T1000 (cell line): ENCODE measurements around the gene RHBDF1.
A peak's percentile ranks its signal among the peaks of the same experiment; 100 is the strongest.

Experiments used
- DNase-seq: peaks from one replicate; lab custom pipeline; 2025; ENCODE audit warnings: mixed read lengths; lab: John Stamatoyannopoulos, UW

Gene RHBDF1, protein sequence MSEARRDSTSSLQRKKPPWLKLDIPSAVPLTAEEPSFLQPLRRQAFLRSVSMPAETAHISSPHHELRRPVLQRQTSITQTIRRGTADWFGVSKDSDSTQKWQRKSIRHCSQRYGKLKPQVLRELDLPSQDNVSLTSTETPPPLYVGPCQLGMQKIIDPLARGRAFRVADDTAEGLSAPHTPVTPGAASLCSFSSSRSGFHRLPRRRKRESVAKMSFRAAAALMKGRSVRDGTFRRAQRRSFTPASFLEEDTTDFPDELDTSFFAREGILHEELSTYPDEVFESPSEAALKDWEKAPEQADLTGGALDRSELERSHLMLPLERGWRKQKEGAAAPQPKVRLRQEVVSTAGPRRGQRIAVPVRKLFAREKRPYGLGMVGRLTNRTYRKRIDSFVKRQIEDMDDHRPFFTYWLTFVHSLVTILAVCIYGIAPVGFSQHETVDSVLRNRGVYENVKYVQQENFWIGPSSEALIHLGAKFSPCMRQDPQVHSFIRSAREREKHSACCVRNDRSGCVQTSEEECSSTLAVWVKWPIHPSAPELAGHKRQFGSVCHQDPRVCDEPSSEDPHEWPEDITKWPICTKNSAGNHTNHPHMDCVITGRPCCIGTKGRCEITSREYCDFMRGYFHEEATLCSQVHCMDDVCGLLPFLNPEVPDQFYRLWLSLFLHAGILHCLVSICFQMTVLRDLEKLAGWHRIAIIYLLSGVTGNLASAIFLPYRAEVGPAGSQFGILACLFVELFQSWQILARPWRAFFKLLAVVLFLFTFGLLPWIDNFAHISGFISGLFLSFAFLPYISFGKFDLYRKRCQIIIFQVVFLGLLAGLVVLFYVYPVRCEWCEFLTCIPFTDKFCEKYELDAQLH

DNA sequence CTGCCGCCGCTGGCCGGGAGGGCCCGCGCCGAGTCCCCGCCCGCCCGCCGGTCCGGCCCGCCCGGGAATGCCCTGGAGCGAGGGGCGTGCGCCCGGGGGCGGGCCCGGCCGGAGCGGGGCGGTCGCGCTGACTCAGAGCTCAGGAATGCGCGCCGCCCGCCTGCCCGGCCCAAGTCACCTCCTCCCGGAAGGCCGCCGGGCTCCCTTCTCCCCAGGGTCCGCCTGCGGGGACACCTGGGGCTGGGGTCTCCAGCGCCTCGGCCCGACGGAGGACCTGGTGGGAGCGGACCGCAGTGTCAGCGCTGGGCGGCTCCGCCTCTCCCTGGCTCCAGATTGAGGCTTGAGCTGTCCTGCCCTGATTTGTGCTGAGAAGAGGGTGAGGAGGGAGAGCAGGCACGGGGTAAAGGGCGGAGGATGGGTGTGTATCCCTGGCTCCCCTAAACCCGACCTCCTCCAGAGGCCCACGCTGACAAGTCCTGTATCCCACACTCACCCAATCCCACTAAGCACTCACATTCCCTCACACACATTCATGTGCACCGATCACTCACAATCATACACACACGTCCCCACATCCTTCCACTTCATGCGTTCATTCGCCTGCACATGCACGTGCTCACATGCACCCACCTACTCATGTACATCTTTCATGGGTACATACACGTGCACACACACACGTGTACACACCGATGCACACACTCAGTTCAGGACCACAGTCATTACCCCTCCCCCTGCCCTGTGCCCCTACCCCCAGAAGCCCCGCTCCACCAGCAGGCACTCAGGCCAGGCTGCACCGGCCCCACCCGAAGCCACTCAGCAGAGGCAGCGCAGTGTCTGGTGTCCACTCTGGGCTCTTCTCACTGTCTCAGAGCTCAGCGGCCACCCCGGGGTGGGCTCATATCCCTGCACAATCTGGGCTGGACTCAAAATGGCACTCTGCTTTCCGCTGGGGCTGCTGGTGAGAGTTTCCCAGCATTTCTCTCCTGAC lies at the start of gene RHBDF1:
Gene RHBDF1 (minus strand): TSS at position 71 of the 988 bp plus-strand sequence. CDS start 7,616 bp downstream, outside the sequence.
- DNase-seq: no peak

DNA sequence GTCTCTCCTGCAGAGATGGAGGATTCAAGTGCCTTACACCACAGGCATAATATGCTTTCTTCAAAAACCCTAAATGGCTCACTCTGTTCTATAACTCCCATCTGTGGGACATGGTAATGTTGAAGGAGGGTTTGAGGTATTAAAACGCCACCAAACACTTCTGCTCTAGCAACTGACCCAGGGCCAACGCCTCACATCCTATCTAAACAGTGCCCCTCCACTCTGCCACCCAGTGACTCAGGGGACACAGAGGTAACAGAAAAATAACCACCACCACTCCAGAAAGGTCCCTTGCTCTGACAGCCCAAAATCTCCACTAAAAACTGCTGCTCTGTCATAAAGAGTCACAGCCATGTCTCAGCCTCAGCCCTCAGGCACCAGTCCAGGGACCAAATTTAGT lies 48.3 kb upstream of the RHBDF1 start:
- DNase-seq: no peak

DNA sequence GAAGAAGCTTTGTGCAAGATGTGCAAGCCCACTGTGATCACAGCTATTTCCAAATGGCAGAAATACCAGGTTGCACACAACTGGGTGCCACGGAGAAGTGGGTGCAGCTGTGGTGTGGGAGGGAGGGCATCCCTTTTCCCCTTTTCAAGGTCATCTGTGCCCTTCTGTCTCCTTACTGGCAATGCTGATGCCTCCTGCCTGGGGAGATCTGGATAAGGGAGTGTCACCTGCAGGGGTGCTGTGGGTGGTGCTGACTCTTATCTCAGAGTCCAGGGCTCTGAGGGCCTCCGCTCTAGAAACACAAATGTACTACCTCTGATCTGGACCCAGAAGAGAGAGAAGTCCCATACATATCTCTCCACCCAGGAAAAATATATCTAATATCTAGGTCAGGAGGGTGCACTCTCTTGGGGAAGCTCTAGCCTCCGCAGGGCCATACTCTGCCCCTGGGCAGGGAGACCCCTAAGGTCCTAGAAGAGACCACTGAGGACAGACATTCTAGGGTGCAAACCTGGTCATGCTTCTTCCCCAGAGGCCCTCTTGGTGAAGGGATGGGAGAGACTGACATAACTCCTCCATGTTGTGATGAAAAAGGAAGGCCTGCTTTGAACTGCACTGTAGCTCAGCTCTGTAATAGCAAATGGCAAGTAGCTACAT lies 47.5 kb upstream of the RHBDF1 start:
- DNase-seq: no peak

DNA sequence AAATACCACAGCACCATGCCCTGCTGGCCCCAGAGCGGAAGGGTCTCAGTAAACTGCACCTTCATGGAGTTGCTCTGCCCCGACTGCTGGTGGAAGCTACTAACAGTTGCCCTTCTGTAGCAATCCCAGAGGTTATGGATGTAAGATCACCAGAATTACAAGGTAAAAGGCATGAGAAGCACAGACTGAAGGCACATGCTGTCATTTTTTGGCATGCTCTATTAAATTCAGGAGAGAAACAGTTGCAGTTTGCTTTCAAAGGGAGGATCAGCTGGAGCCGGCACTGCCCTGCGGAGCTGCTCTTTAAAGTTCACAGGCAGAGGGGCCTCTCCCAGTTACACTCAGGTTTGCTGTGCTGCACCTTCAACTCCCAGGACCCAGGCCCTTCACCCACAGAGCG lies 46.9 kb upstream of the RHBDF1 start:
- no peak for DNase-seq

DNA sequence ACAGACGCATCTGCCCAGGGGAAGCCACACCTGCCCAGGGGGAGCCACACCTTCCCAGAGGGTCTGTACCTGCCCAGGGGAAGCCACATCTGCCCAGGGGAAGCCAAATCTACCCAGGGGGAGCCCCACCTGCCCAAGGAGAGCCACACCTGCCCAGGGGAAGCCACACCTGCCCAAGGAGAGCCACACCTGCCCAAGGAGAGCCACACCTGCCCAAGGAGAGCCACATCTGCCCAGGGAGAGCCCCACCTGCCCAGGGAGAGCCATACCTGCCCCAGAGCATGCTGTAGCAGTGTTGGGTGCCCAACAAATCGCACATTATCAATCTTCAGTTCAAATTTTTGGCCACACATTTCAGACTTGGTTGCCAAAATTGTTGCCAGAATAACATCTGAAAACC lies 46.4 kb upstream of the RHBDF1 start:
- DNase-seq: no peak

DNA sequence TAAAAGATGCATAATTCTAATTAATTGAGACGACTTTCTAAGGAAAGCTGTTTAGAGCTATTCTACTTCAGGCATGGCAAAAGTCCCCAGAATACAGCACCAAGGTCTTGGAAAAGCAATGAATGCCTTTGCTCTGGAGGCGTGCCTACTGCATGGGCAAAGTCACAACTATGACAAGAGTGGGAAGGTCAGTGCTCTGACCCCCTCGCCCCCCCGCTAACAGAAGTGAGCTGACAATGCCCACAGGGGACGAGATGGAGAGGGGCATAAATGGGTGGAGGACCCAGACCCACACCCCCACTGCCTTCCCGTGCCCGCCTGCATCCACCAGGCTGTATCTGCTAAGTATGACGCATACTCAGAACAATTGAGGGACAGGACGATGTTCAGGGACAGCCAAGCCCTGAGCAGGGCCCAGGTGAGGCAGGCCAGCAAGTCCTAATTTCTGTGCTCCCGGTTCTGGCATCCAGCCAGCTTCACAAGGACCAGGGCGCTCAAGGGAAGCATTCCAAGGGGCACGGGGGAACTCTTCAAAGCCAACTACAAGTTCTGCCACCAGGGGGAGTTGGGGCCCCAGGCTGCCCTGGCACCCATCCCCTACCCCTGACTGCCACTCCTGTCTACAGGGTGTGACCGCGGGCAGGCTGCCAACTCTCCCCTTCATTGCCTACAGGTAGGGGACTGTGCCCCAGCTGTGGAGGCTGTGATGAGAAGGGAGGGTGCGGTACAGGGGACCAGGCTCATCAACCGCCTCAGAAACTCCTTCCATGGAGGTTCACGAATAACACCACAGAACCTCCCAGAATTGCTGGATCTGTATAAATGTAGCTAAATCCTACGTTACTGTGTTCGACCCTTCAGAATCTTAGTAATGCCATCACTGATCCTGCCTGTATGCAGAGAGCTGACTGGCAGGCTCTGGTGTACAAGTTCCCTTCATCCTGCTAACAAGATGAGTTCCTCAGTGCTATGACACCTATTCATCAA lies 45.2 kb upstream of the RHBDF1 start:
- DNase-seq: peak; percentile 16

DNA sequence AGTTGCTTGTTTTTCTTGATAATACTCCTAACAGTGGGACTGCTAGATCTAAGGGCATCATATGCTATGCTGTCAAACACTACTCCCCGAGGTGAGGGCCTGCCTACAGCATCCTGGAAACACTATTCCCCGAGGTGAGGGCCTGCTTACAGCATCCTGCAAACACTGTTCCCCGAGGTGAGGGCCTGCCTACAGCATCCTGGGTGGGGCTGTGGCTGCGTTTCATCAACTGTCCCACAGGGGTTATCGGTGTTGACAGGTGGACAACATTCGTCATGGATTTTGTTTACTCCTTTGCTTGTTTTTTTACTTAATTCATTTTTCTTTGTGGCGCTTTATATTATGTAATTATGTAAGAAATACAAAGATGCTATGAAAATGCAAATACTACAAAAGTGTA lies 43.6 kb upstream of the RHBDF1 start:
- no peak for DNase-seq

DNA sequence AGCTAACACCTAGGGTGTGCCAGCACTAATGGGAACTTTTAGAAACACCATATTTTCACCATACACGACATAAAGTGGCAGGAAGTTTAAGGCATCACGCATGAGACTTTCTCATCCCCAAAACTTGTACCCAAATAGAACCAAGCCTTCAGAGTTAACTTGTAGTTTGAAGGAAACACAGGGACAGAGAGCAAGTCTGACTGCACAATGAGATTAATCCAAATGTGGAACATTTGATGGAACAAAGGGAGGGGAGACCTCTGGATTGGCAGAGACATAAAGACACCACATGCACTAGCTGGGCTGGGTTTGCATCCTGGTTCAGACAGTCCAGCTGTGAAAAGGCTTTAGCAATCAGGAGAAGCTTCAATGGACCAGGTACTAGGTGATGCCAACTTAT lies 41.9 kb upstream of the RHBDF1 start:
- DNase-seq: no peak

DNA sequence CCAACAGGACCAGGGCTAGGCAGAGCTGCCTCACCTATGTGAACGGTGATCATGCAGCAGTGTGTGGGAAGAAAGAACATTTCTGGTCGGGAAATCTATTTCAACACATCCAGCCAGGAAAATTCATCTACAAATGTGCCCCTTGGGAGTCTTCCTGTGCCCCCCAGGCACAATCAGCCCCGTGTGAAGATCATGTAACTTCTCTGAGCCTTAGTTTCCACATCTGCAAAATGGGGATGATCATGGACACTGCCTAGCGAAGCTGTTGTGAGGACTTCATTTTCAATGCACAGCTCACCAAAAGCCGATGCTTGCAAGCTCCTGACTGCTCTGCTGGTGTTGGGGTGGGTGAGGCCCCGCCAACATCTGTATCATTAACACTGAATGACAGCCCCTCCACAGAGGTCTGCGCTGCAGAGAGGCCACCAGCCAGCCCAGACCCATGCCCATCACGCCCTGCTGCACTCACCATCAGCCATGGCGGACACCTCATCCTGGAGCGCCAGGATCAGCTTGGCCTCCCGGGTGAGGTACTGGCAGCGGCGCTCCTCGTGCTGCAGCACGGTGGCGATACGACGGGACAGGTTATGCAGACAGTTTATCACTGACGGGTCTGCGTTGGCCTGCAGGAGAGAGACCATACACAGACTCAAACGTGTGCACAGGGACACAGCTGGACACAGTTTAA lies 39.9 kb upstream of the RHBDF1 start:
- no peak for DNase-seq

DNA sequence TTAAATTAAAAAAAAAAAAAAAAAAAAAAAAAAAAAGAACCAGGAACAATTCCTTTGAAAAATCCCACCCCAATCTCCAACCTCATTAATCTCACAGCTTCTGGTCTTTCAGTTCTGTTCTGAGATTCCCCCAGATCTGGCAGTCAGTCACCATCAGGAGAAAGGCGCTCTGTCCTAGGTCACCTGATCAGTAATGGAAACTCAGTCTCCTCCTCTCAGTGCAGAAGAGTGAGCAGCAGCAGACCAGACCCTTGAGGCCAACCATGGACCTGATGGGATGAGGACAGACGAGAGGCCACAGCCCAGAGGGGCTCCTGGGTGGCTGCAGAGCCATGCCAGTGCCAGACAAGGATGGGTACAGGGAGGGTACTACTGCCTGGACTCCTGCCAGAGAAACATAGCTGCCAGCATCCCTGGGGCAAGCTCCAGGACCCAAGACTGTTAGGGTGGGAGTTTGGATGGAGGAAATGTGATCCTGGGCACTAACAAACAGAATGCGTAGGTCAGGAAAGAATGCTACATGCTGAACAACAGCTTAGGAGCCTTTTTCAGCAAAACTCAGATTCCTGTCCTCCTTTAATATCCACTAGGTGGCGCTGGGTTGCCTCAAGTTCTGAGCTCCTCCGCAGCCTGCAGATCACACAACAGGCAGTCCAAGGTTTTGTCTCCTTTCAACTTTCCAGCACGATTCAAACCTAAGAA lies 34.3 kb upstream of the RHBDF1 start:
- peak; percentile 59 for DNase-seq

DNA sequence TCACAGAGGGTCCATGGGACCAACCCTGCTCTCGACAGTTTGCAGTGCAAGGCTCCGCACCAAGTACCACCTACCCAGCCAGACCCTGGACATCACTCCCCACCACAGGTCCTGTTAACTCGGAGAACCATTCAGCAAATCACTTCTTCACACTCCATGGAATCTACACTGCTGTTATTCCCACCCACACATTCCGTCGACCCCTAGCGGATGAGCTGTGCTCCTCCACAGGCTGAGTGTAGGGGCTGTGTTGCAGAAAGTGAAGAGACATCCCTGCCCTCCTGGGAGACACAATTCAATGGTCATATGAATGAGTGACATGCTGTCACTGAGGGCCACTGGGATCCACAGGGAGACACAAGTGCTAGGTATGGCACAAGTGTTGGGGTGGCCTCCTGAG lies 33.1 kb upstream of the RHBDF1 start:
- DNase-seq: no peak

DNA sequence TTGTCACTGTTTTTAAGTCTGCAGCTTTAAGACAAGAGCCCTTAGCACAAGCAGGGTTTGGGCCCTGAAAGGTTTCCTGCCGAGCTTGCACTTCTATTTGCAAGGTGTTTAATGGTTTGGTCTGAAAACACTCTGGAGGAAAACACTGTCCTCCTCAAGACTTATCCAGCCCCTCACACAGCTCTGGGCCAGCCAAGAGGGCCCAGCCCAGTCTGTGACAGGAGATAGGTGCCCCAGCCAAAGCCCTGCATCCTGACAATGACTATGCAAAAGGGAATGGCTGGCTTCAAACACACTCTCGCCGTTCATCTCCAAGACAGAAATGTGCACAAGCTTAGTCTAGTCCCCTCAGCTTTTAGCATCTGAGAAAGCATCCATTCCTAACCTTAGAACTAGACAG lies 32.5 kb upstream of the RHBDF1 start:
- DNase-seq: no peak

DNA sequence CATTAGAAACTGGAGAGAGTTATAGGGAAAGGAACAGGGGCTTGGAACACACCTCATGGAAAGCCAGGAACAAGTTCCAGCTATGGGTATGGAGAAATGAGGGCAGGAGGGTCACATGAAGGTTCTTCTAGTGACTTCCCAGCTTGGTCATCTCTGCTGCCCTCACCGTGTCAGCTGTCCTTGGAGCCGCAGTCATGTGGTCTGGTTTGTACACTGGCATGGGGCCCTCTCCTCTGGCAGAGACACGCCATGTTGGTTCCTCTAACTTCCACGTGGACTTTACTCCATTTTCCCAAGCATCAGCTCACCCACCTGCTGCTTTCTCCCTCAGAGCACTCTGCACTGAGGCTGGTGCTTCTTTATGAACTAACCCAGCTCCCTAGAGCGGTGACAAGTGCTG lies 31.9 kb upstream of the RHBDF1 start:
- no peak for DNase-seq

DNA sequence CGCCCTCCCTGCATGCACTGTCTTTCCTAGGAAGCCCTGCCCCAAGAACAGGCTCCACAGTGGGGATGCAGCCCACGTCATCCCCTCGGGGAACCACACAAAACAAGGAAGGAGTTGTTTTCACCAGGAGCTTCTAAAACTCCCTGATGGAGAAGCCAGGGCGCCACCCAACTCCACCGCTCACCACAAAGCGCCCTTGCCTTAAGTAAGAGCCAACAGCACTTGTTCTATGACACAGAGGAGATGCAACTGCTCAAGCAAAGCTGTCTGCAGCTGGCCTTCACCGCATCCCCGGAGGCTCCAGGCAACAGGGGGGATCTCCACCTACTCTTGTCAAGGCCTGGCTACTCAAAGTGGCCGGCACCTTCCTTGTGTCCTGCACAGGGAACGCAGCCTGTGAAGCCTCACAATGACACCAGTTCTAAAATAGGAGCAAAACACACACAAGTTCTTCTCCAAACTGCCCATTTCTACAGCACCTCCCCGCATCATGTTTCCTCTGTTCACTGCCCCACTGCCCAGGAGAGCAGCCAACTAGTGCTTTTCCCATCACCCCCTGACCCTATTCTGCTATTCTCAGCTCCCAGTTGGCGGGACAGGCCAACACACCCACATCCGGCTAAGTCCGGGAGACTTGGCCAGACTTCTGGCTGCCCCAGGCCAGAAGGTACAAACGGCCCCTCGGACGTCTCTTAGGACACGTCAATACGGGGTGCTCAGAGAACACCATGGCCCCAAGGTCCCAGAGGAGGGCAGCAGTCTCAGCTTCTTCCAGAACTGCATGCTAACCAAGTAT lies 29.8 kb upstream of the RHBDF1 start:
- no peak for DNase-seq

DNA sequence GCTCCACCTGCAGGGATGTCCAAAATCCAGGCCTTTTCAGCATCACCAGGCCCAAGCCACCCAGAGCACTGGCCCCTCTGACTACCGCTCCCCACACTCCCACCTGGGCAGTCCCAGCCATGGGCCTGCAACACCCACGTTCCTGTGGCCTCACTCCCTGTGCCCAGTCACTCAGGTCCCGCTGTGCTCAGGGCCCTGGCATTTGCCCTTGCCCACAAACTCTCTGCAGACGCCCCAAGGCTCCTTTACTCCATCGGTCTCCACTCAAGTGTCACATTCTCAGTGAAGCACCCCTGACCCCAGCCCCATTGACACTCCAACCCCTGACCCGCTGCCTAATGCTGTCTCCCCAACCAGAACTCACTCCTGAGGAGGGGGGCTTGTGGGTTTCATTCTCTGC lies 29.2 kb upstream of the RHBDF1 start:
- no peak for DNase-seq

DNA sequence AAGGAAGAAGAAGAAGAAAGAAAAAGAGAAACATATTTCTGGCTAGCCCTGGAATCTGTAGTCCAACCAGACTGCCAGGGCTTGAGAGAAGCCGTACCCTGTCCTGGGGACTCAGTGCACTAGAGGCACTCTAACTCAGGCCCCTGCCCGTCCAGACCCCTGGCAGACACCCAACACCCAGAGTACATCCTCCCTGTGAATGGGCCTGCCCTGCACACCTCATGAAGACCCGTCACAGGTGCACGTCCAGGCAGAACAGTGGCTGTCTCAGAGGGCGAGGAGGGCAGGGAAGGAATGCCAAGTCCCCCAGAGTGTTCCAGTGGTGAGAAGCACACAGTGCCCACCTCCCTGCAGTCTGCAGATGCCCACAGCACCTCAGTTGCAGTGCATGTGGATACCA lies 28.6 kb upstream of the RHBDF1 start:
- no peak for DNase-seq

DNA sequence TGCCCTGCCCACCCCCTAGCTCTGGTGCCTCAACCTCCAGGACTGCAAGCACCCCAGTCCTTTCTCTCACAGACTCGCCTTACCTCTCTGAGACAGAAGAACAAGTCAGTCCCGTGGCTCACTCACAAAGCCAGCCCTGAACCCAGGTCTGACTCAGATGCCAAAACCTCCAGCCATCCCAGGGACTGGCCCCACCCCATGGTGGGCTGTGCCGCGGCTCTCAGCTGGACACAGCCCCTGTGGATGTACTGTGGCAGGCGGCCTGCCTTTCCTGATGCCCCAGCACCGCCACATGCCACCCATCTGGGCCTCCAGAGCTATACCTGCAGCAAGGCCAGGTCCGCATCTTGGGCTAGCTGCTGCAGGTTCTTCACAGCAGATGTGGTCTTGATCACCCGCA lies 25.4 kb upstream of the RHBDF1 start:
- no peak for DNase-seq

DNA sequence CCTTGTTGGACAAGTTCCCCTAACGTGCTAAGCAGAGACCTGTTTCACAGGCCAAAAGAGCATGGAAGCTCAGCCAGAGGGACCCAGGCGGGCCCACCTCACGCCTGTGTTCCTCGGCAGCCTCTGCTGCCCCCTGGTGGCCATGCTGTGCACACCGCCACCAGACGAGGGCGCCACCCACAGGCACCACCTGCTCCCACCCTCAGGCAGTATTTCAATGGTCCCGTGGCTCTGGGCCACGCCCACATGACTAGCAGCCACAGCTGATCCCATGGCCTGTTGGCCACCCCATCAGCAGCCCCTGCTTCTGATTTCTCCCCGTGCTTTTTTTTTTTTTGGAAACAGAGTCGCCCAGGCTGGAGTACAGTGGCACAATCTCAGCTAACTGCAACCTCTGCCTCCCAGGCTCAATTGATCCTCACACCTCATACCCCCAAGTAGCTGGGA lies 24.5 kb upstream of the RHBDF1 start:
- DNase-seq: peak; percentile 81
